Stimulated activated CD4-positive, alpha-beta T cell treated with anti-CD3 and anti-CD28 coated beads, Interleukin-2, amount 100 ng/mL, for 24 hours (primary cell): ENCODE data around the gene ZSWIM5.
"Not testable (repeated sequence)": the region's sequence is repeated elsewhere in the genome, so short reads cannot be mapped to it uniquely, and the experiment has no call there.

ENCODE experiments used
- DNase-seq, 2 donors: peaks; one replicate each; pipeline ENCODE4 v3.0.0-alpha.2; 2020

Gene ZSWIM5

GRCh38 chr1:44995467-44996238, 210.8 kb downstream of the ZSWIM5 start:
- no peak for DNase-seq

GRCh38 chr1:44994309-44994898, 212.0 kb downstream of the ZSWIM5 start:
- no peak for DNase-seq

- DNase-seq = no peak
Measured at GRCh38 chr1:44988531-44989156, 217.8 kb downstream of the ZSWIM5 start.

- no peak for DNase-seq
Measured at GRCh38 chr1:44985747-44986359, 220.6 kb downstream of the ZSWIM5 start.

GRCh38 chr1:44977372-44977771, 229.0 kb downstream of the ZSWIM5 start:
- not testable (repeated sequence) for DNase-seq

GRCh38 chr1:44976252-44976651, 230.2 kb downstream of the ZSWIM5 start:
- no peak for DNase-seq

GRCh38 chr1:44973645-44974044, 232.8 kb downstream of the ZSWIM5 start:
- no peak for DNase-seq

GRCh38 chr1:44970317-44970716, 236.1 kb downstream of the ZSWIM5 start:
- no peak for DNase-seq
